ENCODE results near the gene DRG1.

DNA sequence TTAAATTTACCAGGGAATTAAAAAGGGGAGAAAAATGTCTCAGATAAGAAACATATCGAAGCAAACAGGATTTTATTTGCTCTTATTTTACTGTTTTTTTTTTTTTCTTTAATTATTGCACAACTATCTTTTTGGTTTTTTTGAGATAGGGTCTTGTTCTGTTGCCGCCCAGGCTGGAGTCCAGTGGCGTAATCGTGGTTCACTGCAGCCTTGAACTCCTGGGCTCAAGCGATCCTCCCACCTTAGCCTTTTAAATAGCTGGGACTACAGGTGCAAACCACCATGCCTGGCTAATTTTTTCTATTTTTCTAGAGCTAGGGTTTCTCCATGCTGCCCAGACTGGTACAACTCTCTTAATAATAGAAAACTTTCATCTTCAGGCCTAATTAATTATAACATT, 32.5 kb downstream of the DRG1 start:
- TF ChIP-seq, protein P1, sequence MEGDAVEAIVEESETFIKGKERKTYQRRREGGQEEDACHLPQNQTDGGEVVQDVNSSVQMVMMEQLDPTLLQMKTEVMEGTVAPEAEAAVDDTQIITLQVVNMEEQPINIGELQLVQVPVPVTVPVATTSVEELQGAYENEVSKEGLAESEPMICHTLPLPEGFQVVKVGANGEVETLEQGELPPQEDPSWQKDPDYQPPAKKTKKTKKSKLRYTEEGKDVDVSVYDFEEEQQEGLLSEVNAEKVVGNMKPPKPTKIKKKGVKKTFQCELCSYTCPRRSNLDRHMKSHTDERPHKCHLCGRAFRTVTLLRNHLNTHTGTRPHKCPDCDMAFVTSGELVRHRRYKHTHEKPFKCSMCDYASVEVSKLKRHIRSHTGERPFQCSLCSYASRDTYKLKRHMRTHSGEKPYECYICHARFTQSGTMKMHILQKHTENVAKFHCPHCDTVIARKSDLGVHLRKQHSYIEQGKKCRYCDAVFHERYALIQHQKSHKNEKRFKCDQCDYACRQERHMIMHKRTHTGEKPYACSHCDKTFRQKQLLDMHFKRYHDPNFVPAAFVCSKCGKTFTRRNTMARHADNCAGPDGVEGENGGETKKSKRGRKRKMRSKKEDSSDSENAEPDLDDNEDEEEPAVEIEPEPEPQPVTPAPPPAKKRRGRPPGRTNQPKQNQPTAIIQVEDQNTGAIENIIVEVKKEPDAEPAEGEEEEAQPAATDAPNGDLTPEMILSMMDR (conservative IDR thresholded peaks at IDR 0.05; ENCODE audit: low read length) = no peak
- TF ChIP-seq EZH2phosphoT487 (IDR thresholded peaks at IDR 0.05; ENCODE audit: borderline replicate concordance) = no peak
